Adrenal gland (tissue), 12 donors: ENCODE results near the gene WASL. TPM values are rescaled to one million over a fixed set of nuclear protein-coding genes. Genes with fewer than 3 reads are reported as not detected.

Experiments used
- DNase-seq, 7 donors: peaks; one replicate each; pipeline ENCODE4 v3.0.0-alpha.2; 2019 to 2020
- H3K27ac ChIP-seq, 5 donors: fragments of 200-600 bp; sonication (generic) in 4 of 5; 1 replicate in 3 of 5; 2 replicates in 2 of 5; pipeline versions ENCODE4 v1.5.1 to v1.8.0; 2016 to 2020; ENCODE audit warnings: mild to moderate bottlenecking in 1 of 5
- H3K27me3 ChIP-seq: fragments of 200-600 bp; 2 replicates; pipeline ENCODE4 v1.8.0; 2021
- H3K36me3 ChIP-seq, 2 donors: fragments of 200-600 bp; replicated peaks in 1 of 2; 1 replicate in 1 of 2; 2 replicates in 1 of 2; pipeline versions ENCODE4 v1.5.1 to v1.8.0; 2018 to 2022
- H3K4me1 ChIP-seq, 2 donors: fragments of 200-600 bp; replicated peaks in 1 of 2; 1 replicate in 1 of 2; 2 replicates in 1 of 2; pipeline versions ENCODE4 v1.5.1 to v1.8.0; 2018 to 2021
- H3K4me3 ChIP-seq, 4 donors: fragments of 200-600 bp; sonication (generic) in 3 of 4; one replicate each; pipeline ENCODE4 v1.5.1; 2016 to 2018
- H3K9me3 ChIP-seq, 3 donors: fragments of 200-600 bp; sonication (generic) in 1 of 3; replicated peaks in 1 of 3; 1 replicate in 2 of 3; 2 replicates in 1 of 3; pipeline versions ENCODE4 v1.5.1 to v1.8.0; 2016 to 2021
- POLR2A ChIP-seq, 2 donors: fragments of 450-650 bp; IDR thresholded peaks; one replicate each; pipeline ENCODE4 v1.6.1; 2017; ENCODE audit warnings: antibody characterized with exemption in 2 of 2, mild to moderate bottlenecking in 2 of 2, moderate library complexity in 1 of 2
- WGBS, 4 donors: extraction: QIAGEN DNeasy Blood & Tissue Kit in 2 of 4; methylation state at CpG; one replicate each; pipeline versions ENCODE4 v1.1.5 to v1.1.7; 2013 to 2017; 5-methylcytosine and 5-hydroxymethylcytosine counted together
- intact Hi-C, 2 donors: fragments of 100-400 bp; cut with DNase I; formaldehyde crosslinking; loops; one replicate each; pipeline versions ENCODE4 v1.14.1 to v1.15.0; 2022 to 2023
- polyA plus RNA-seq, 3 donors: library from polyadenylated mRNA; stranded (reverse); fragments of 200-250 nt in 2 of 3; fragments of 350-450 nt in 1 of 3; fragmentation: Illumina TruSeq in 1 of 3; extraction: RNeasy Lipid Tissue Mini Kit (QIAGEN cat#74804) in 1 of 3; gene quantifications; one replicate each; pipeline ENCODE4 v1.2.3, GENCODE V29; 2013 to 2014
- total RNA-seq, 9 donors: library from RNA; depleted of rRNA in 4 of 9; stranded (reverse); fragments of >200 nt in 4 of 9; fragments of 120-200 nt in 1 of 9; fragmentation: NEBNext Ultra II Directional in 1 of 9; extraction: Animal tissue kit (Norgen Biotek cat#: 25700) in 1 of 9; gene quantifications; one replicate each; pipeline versions ENCODE4 v1.1.0 to v1.2.4, GENCODE V29; 2013 to 2023
- TF ChIP-seq, protein P1 (sequence below), 6 experiments: fragments of 450-650 bp in 4 of 6; fragments of 200-600 bp in 2 of 6; sonication (generic) in 1 of 6; IDR thresholded peaks; 1 replicate in 5 of 6; 2 replicates in 1 of 6; pipeline versions ENCODE4 v1.5.1 to v1.8.0; 2016 to 2021; ENCODE audit warnings: antibody characterized with exemption in 6 of 6, mild to moderate bottlenecking in 2 of 6, moderate library complexity in 1 of 6
- donor health status: healthy with polysubstance abuse.
- donor health status: Bipolar disorder and iron deficiency.
- donor health status: DM: yes; HTN: yes; CAD: no.
- donor health status: DM: no; HTN: no; CAD: no.
- donor health status: DM: no; HTN: no; CAD: no.
- donor health status: DM: yes; HTN: yes; CAD: no.

Gene WASL
- total and polyA plus RNA-seq, 12 donors = 12.2 to 52.1 (median 33.1) TPM

DNA sequence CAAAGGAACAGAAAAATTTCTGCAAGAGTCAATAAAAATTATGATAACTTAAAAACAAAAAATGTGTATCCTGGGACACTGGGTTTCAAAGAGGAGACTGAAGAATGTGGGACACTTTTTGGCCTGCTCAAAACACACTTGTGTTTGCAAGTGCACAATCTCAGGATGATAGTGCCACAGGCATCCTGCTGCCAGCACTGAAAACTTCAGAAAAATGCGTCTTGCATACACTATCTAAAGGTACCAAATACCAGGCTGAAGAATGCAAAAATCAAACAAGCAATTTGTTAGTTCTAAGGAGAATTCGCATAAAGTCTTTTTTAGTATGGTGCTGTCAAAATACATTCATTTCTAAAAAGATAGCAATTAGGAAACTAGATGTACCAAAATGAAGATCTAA, 38.1 kb downstream of the WASL start:
- Histone ChIP-seq H3K9me3 (no peaks in the 10 kb centered on the region), H3K27me3 (no peaks in the 10 kb centered on the region), H3K4me1 (peaks cover 6 to 43% of the 10 kb centered on the region in 2 donors), H3K36me3 (peaks cover 0 to 20% of the 10 kb centered on the region in 2 donors), H3K27ac (no peak overlapping the region), H3K4me3 (no peak overlapping the region)
- intact Hi-C loops = no loop called here
- 73 to 82% (median 74%) methylated on average over 2 of the region's 2 CpGs for WGBS, 4 donors
- no peak for TF ChIP-seq POLR2A (IDR thresholded peaks at IDR 0.05)
- TF ChIP-seq, protein P1, sequence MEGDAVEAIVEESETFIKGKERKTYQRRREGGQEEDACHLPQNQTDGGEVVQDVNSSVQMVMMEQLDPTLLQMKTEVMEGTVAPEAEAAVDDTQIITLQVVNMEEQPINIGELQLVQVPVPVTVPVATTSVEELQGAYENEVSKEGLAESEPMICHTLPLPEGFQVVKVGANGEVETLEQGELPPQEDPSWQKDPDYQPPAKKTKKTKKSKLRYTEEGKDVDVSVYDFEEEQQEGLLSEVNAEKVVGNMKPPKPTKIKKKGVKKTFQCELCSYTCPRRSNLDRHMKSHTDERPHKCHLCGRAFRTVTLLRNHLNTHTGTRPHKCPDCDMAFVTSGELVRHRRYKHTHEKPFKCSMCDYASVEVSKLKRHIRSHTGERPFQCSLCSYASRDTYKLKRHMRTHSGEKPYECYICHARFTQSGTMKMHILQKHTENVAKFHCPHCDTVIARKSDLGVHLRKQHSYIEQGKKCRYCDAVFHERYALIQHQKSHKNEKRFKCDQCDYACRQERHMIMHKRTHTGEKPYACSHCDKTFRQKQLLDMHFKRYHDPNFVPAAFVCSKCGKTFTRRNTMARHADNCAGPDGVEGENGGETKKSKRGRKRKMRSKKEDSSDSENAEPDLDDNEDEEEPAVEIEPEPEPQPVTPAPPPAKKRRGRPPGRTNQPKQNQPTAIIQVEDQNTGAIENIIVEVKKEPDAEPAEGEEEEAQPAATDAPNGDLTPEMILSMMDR (IDR thresholded peaks at IDR 0.05) = no peak
- no peak for DNase-seq

DNA sequence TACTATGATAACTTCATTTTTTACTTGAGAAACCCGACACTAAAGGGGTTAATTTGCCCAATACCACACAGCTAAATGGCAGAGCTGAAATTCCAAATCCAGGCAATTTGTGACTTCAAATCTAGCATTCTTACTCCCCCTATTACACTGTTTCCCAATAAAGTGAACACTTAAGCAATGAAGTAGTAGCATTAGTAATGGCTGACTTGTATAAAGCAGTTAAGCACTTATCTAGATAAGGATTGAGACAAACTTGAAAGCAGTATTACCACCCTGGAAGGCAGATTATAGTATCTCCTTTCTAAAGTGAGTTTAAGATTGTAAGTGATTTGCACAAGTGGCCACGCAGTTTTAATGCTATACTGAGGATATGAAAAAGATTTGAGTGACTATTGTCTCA, 39.3 kb downstream of the WASL start:
- DNase-seq = no peak
- TF ChIP-seq, protein P1 (IDR thresholded peaks at IDR 0.05) = no peak
- no peak for TF ChIP-seq POLR2A (IDR thresholded peaks at IDR 0.05)
- Histone ChIP-seq H3K4me3 (no peak overlapping the region), H3K27ac (no peak overlapping the region), H3K27me3 (no peaks in the 10 kb centered on the region), H3K9me3 (no peaks in the 10 kb centered on the region), H3K4me1 (peaks cover 6 to 32% of the 10 kb centered on the region in 2 donors), H3K36me3 (peaks cover 0 to 29% of the 10 kb centered on the region in 2 donors)
- intact Hi-C loops = no loop called here
- WGBS, 4 donors = 66 to 88% (median 72%) methylated on average over 2 of the region's 2 CpGs

DNA sequence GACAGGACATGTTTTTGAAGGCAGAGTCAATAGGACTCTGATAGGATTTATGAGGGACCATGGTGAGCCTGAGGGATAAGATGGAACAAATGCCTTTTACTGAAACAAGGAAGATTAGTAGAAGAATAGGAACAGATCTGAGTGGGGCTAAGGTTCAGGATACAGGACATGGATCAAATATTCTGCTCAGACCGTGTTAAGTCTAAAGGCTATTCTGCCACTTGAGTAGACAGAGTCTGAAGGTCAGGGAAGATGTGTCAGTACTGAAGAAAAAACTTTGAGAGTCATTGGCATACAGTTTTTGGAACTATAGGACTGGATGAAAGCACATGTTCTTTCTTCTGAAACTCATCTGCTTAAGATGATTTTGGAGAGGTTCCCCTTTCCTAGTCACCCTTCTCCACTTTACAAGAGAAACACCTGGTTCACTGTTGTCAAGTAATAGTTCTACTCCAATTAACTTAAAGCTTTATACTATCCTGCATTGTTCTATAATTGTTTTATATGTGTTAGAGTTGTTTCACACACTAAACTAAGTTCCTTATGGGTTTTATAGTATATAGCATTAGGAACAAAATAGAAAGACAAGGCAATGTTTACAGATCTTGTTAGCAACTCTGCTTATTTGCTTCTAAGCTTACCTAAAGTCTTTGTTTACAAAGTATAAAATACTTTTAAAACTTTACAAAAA, 43.4 kb downstream of the WASL start:
- intact Hi-C loops = no loop called here
- Histone ChIP-seq H3K27ac (no peak overlapping the region), H3K4me3 (no peak overlapping the region), H3K4me1 (peaks cover under 1 to 20% of the 10 kb centered on the region in 2 donors), H3K9me3 (no peaks in the 10 kb centered on the region), H3K27me3 (no peaks in the 10 kb centered on the region), H3K36me3 (peaks cover 0 to 29% of the 10 kb centered on the region in 2 donors)
- no peak for DNase-seq
- WGBS, 4 donors = 64 to 77% (median 69%) methylated on average over 1 of the region's 1 CpG
- TF ChIP-seq POLR2A (IDR thresholded peaks at IDR 0.05) = no peak
- TF ChIP-seq, protein P1 (IDR thresholded peaks at IDR 0.05) = no peak

DNA sequence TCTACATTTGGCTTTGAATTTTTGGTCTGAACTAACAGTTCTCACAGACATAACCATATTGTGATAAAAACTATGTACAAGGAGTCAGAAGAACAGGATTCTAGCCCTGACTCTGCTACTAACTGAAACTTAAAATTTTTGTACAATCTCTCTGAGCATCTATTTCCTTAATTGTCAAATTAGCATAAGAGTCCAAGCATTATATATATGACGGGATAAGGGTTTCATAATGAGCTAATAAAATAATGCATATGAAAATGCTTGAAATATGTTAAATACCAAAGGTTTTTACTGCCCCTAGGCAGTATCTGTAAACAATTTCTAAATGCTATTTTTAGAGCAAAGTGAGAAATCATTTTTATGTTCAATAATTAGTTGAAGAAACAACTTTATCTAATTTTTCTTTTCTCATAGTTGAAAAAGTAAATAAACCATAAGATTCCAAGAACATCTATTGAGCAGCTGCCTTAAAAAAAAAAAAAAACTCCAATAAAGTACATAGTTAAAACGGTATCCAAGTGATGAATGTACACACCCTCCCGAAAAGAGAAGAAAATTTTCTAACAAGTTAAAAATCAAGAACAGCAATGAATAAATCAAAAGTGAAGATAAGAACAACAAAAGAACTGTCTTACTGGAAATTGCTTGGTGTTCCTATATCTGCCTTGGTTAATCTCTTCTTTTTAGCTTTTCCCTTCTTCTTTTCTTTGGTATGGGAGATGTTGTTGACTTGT, 52.7 kb downstream of the WASL start:
- Histone ChIP-seq H3K4me1 (peaks cover 0 to 11% of the 10 kb centered on the region in 2 donors), H3K9me3 (no peaks in the 10 kb centered on the region), H3K27ac (no peak overlapping the region), H3K4me3 (no peak overlapping the region), H3K27me3 (no peaks in the 10 kb centered on the region), H3K36me3 (peaks cover 0 to 24% of the 10 kb centered on the region in 2 donors)
- intact Hi-C loops = no loop called here
- TF ChIP-seq, protein P1 (IDR thresholded peaks at IDR 0.05) = no peak
- no peak for TF ChIP-seq POLR2A (IDR thresholded peaks at IDR 0.05)
- no peak for DNase-seq
- 55 to 64% (median 55%) methylated on average over 3 of the region's 3 CpGs for WGBS, 4 donors
